Measurements from ENCODE around the gene KRTAP19-7.

The KRTAP19-7 gene

GRCh38 chr21:30555095-30555494, 6.0 kb downstream of the KRTAP19-7 start:
- no peak overlapping the region for H3K4me3 ChIP-seq (ENCODE audit: low read length)
- TF ChIP-seq CTCF (conservative IDR thresholded peaks at IDR 0.05; ENCODE audit: low read length), result no peak
- no peak for DNase-seq (ENCODE audit: low read depth)

DNA sequence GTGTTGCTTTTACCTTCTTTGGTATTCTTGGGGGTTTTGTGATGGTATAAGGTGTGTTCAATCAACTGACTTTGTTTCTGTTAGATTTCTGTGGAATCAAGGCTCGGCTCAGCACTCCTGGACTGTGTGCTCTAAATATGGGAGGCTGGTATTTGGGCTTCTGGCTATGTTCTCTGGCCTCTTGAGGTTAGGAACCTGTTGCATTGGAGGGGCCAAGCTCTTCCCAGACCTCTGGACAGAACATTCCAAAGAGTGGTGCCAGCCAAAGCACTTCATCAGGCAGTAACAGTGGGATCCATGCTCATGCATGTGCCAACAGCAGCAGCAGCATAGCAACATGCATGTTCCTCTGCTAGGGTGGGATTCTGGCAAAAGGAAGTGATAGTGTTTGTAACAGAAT, 8.3 kb downstream of the KRTAP19-7 start:
- no peak for DNase-seq (ENCODE audit: low read depth)
- no peak for TF ChIP-seq CTCF (conservative IDR thresholded peaks at IDR 0.05; ENCODE audit: low read length)
- H3K4me3 ChIP-seq (ENCODE audit: low read length), result no peak overlapping the region

- DNase-seq (ENCODE audit: low read depth), result no peak
- TF ChIP-seq CTCF (conservative IDR thresholded peaks at IDR 0.05; ENCODE audit: low read length), result no peak
- H3K4me3 ChIP-seq (ENCODE audit: low read length), result no peak within 1 kb of the TSS
Measured at GRCh38 chr21:30541764-30542163, 19.4 kb downstream of the KRTAP19-7 start, which contains the start of gene KRTAP19-6. Gene KRTAP19-6 (minus strand): TSS chr21:30541864. CDS start chr21:30541833, 31 bp downstream.

DNA sequence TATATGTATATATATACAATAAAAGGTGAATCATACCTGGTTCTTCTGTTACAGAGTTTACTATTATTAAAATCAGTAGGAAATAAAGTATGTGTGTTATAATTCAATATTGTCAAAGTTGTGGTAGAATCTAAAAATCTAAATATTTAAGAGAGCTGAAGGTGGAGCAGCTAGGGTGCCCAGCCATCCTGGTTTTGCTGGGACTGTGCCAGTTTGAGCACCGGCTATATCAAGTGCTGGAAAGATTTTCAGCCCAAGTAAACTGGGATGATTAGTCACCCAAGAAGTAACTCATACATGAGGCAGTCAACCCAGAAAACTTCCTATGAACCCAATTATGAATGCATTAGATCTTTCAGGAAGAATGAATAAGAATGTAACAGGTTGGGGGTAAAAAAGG, 42.2 kb downstream of the KRTAP19-7 start:
- H3K4me3 ChIP-seq (ENCODE audit: low read length), result no peak overlapping the region
- DNase-seq (ENCODE audit: low read depth), result no peak
- no peak for TF ChIP-seq CTCF (conservative IDR thresholded peaks at IDR 0.05; ENCODE audit: low read length)

DNA sequence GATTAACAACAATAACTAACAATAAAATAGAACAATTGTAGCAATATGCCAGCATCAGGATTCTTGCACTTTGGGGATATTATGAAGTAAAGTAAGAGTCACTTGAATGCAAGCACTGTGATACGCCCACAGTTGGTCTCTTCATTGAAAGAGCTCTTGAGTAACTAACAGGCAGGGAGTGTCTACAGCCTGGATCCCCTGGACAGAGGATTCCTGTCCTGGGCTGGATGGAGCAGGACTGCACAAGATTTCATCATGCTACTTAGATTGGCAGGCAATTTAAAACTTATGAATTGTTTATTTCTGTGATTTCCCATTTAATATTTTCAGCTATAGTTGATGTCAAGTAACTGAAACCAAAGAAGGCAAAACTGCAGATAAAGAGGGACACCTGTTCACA, 45.4 kb downstream of the KRTAP19-7 start:
- DNase-seq (ENCODE audit: low read depth), result no peak
- TF ChIP-seq CTCF (conservative IDR thresholded peaks at IDR 0.05; ENCODE audit: low read length), result no peak
- no peak overlapping the region for H3K4me3 ChIP-seq (ENCODE audit: low read length)
